Measurements from ENCODE around the gene HDGF. TPM values are rescaled to one million over a fixed set of nuclear protein-coding genes. Genes with fewer than 3 reads are reported as not detected.

HDGF gene
- total RNA-seq, 1 donor, result 98.9 TPM

GRCh38 chr1:156705918-156706656 lies 45.4 kb downstream of the HDGF start:
- Histone ChIP-seq H3K27me3 (ENCODE audit: insufficient read depth, low read length) (peaks cover 42% of the 10 kb centered on the region), H3K4me1 (ENCODE audit: insufficient read depth, low read length) (peaks cover 28% of the 10 kb centered on the region), H3K4me3 (ENCODE audit: low read length) (peak overlapping the region; percentile 33), H3K9me3 (ENCODE audit: low read depth, low read length) (no peaks in the 10 kb centered on the region)

DNA sequence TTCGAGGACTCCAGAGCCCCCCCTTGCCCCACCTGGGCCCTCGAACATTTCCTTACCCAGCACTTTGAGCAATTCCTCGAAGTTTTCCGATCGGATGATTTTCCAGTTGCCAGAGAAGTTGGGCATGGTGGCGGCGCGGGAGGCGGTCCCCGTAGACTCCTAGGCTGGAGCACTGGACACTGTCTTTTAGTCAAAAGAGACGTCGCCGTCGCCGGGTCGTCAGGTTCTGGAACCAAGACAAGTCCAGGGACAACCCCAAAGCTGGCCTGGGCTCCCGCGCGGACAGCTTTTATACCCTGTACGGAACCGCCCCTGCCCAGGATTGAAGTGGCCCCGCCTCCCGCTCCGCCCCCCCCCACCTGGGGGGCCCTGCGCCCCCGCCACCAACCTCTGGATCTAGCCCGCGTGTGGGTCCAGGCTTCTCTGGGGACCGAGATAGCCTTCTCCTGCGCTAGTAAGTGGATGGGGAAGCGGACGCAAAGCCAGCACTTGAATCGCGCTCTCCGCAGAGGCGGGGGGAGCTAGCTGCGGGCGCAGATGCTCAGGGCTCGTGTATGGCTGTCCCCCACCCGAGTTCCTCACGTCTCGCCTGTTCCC lies 46.1 kb downstream of the HDGF start, which contains the start of gene CRABP2:
TSS of gene CRABP2 (minus strand) at position 263 of the 597 bp plus-strand sequence. CDS start at position 126, 137 bp downstream.
- Histone ChIP-seq H3K9me3 (ENCODE audit: low read depth, low read length) (no peaks in the 10 kb centered on the region), H3K27me3 (ENCODE audit: insufficient read depth, low read length) (peaks cover 42% of the 10 kb centered on the region), H3K4me1 (ENCODE audit: insufficient read depth, low read length) (peaks cover 28% of the 10 kb centered on the region), H3K4me3 (ENCODE audit: low read length) (peak within 1 kb of the TSS; percentile 33)

DNA sequence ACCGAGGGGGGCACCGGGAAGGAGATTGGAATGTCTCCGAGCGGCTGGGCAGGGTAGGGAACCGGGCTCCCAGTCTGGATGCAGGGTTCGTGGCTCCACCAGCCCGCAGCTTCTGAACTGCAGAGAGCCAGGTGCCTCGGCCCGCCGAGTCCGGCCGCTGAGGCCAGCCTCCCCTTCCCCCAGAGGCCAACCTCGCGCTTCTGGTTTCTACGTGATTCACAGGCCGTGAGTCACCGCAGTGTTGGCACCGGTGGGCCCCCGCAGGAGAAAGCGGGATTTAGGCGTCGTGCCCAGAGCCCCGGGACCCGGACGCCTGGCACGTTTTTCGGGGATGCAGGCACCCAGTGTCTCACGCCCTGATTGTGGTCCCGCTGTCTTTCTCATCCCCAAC lies 46.5 kb downstream of the HDGF start:
- Histone ChIP-seq H3K27me3 (ENCODE audit: insufficient read depth, low read length) (peaks cover 42% of the 10 kb centered on the region), H3K9me3 (ENCODE audit: low read depth, low read length) (no peaks in the 10 kb centered on the region), H3K4me3 (ENCODE audit: low read length) (no peak overlapping the region), H3K4me1 (ENCODE audit: insufficient read depth, low read length) (peaks cover 28% of the 10 kb centered on the region)

DNA sequence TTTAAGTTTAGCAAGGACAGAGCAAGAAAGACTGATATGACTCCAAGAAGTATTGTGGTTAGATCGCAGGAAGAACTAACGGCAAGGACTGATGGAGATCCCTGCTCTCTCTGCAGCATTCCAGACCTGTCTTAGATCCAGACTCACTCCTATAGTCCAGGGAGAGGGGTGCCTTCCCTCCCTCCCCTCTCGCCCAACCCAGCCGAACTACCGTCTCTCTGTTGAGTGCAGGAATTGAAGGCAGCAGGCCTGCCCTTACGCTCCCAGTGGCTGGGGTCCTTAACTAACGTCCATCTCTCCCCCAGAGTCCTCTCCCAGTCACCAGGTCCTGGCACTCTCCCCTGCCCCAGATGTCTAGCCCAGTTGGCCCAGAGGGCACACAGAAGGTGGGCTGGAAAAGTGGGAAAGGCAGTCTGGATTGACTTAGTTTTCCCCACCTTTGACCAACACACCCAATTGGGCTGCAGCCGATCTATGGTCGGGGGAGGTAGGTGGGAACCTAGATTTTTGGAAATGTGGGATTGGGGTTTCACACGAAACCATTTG lies 47.2 kb downstream of the HDGF start:
- Histone ChIP-seq H3K4me3 (ENCODE audit: low read length) (no peak overlapping the region), H3K27me3 (ENCODE audit: insufficient read depth, low read length) (peaks cover 42% of the 10 kb centered on the region), H3K4me1 (ENCODE audit: insufficient read depth, low read length) (peaks cover 28% of the 10 kb centered on the region), H3K9me3 (ENCODE audit: low read depth, low read length) (no peaks in the 10 kb centered on the region)

GRCh38 chr1:156703741-156704140 lies 47.7 kb downstream of the HDGF start:
- Histone ChIP-seq H3K9me3 (ENCODE audit: low read depth, low read length) (no peaks in the 10 kb centered on the region), H3K4me1 (ENCODE audit: insufficient read depth, low read length) (peaks cover 28% of the 10 kb centered on the region), H3K27me3 (ENCODE audit: insufficient read depth, low read length) (peaks cover 42% of the 10 kb centered on the region), H3K4me3 (ENCODE audit: low read length) (no peak overlapping the region)

DNA sequence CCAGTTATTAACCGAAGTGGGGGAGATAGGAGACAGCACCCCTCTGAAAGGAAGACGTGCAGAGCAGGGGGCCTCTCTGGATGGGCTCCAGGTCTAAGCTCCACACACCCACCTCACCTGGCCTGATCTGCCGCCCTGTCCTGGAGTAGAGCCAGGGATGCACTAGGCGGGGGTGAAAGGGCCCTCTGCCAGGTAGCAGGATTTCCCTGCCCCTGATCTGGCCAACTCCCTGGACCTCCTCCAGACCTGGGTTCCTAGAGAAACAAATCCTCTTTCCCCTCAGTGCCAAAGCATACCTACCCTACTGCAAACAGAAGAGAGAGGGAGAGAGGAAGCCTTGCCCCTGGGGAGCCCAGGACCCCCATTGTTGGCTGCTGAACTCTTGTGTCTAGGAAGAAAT lies 48.1 kb downstream of the HDGF start:
- Histone ChIP-seq H3K4me3 (ENCODE audit: low read length) (no peak overlapping the region), H3K4me1 (ENCODE audit: insufficient read depth, low read length) (peaks cover 28% of the 10 kb centered on the region), H3K27me3 (ENCODE audit: insufficient read depth, low read length) (peaks cover 42% of the 10 kb centered on the region)

GRCh38 chr1:156700736-156701531 lies 50.5 kb downstream of the HDGF start:
- no peak overlapping the region for H3K4me3 ChIP-seq (ENCODE audit: low read length)
- H3K9me3 ChIP-seq (ENCODE audit: low read depth, low read length), result no peaks in the 10 kb centered on the region
- peaks cover 16% of the 10 kb centered on the region for H3K4me1 ChIP-seq (ENCODE audit: insufficient read depth, low read length)
- peaks cover 36% of the 10 kb centered on the region for H3K27me3 ChIP-seq (ENCODE audit: insufficient read depth, low read length)

More for the DNA sequence above, 48.1 kb downstream of the HDGF start:
- H3K9me3 ChIP-seq (ENCODE audit: low read depth, low read length), result no peaks in the 10 kb centered on the region

DNA sequence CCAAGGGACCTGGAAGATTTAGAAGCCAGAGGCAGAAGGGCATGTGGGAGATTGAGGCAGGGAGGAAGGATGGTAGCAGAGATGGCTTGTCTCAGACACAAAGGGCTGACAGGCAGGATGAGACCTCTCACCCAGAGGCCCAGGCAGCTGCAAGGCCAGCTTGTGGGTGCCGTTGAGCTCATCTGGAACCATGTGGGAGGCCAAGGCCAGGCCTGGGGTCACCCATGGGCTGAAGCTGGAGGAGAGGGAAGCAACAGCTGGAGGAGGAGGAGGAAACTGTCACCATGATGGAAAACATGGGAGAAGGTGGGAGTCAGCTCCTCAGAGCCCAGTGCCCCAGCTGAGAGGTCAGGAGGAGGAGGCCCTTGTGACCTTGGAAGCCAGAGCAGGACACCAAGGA lies 52.5 kb downstream of the HDGF start:
- H3K9me3 ChIP-seq (ENCODE audit: low read depth, low read length), result no peaks in the 10 kb centered on the region
- no peak overlapping the region for H3K4me3 ChIP-seq (ENCODE audit: low read length)
- H3K4me1 ChIP-seq (ENCODE audit: insufficient read depth, low read length), result no peaks in the 10 kb centered on the region
- H3K27me3 ChIP-seq (ENCODE audit: insufficient read depth, low read length), result peaks cover 20% of the 10 kb centered on the region

DNA sequence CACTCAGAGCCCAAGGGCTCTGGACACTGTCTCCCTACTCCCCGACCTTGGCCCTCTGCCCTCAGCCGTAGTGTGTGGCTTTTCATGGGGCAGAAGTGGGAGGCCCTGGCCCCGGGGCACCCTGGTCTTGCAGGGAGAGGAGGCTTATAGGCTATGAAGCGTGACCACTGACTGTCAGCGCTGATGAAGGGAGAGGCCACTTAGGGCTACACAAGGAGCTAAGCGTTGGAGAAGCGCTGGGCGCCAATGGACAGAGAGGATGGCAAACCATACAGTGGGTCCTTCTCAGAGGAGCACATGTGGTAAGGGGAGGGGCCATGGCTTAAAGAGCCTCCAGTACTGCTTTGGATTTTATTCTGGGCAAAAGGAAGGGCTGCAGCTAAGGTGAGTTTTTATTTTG lies 54.0 kb downstream of the HDGF start:
- H3K4me3 ChIP-seq (ENCODE audit: low read length), result no peak overlapping the region
- H3K27me3 ChIP-seq (ENCODE audit: insufficient read depth, low read length), result peaks cover 11% of the 10 kb centered on the region
- H3K9me3 ChIP-seq (ENCODE audit: low read depth, low read length), result no peaks in the 10 kb centered on the region
- H3K4me1 ChIP-seq (ENCODE audit: insufficient read depth, low read length), result no peaks in the 10 kb centered on the region

DNA sequence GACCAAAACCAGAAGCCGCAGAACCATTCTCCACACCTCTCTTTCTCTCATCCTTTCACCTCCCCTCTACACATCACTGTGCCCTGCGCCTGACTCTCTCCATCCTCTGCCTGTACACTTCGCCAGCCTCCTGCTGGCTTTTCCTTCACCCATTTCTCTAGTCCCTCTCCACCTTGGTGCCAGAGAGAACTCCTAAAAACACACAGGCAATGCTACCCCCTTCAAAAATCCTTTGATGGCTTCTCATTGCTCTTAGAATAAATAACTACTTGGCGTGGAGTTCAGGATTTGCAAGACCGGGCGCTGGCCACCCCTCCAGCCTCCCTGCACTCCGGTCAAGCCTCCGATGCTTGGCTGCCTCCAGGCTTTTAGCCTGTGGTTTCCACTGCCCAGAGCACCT lies 54.7 kb downstream of the HDGF start:
- Histone ChIP-seq H3K4me1 (ENCODE audit: insufficient read depth, low read length) (no peaks in the 10 kb centered on the region), H3K4me3 (ENCODE audit: low read length) (no peak overlapping the region), H3K9me3 (ENCODE audit: low read depth, low read length) (no peaks in the 10 kb centered on the region), H3K27me3 (ENCODE audit: insufficient read depth, low read length) (peaks cover 19% of the 10 kb centered on the region)

DNA sequence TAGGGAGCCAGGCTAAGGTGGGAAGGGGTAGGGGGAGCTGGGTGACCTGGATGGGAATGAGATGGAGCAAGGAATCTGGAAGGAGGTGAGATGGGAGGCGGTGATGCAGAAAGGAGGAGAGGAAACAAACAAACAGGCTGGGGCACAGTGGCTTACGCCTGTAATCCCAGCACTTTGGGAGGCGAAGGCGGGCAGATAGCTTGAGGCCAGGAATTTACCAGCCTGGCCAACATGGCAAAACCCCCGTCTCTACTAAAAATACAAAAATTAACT lies 56.8 kb downstream of the HDGF start:
- Histone ChIP-seq H3K27me3 (ENCODE audit: insufficient read depth, low read length) (peaks cover 36% of the 10 kb centered on the region), H3K4me1 (ENCODE audit: insufficient read depth, low read length) (no peaks in the 10 kb centered on the region), H3K4me3 (ENCODE audit: low read length) (no peak overlapping the region), H3K9me3 (ENCODE audit: low read depth, low read length) (no peaks in the 10 kb centered on the region)

DNA sequence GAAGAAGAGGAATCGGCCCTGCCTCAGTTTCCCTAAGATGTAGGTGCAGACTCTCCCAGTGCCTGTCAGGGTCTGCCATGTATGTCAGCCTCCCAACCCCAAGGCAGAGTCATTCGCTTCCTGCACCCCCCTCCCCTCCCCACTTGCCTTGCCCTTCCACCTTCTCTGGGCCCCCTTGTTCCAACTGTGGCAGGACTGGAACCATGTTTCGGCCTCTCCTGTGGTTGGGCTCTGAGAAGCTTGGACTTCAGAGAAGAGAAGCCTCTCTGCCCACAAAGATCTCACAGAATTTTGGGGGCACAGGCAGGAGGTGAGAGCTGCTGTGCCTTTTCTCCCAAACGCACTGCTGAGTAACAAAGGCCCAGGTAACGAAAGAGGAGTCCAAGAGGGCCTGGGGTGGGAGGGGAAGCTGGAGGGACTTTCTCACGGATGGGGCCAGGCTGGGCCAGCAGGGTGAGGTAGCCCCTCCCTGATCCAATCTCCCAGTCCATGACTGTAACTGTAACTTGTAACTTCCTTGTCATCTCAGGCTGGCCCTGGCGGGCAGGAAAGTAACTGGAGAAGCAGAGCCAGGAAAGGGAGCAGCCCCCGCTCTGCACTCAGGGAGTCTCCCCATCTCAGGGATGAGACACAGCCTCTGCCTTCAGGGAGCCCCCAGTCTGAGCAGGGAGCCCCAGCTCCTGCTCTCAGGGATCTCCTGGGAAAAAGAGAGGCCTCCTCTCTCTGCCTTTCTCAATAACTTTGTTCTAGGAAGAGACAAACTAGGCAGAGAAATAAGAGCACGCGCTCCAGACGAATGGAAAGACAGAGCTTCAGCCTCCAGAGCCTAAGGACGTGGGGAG lies 57.4 kb downstream of the HDGF start:
- H3K4me1 ChIP-seq (ENCODE audit: insufficient read depth, low read length), result peaks cover 5% of the 10 kb centered on the region
- H3K9me3 ChIP-seq (ENCODE audit: low read depth, low read length), result no peaks in the 10 kb centered on the region
- H3K27me3 ChIP-seq (ENCODE audit: insufficient read depth, low read length), result peaks cover 40% of the 10 kb centered on the region
- H3K4me3 ChIP-seq (ENCODE audit: low read length), result no peak overlapping the region

- Histone ChIP-seq H3K4me1 (ENCODE audit: insufficient read depth, low read length) (peaks cover 6% of the 10 kb centered on the region), H3K9me3 (ENCODE audit: low read depth, low read length) (no peaks in the 10 kb centered on the region), H3K4me3 (ENCODE audit: low read length) (no peak overlapping the region), H3K27me3 (ENCODE audit: insufficient read depth, low read length) (peaks cover 44% of the 10 kb centered on the region)
These were observed 58.3 kb downstream of the HDGF start for GRCh38 chr1:156692925-156693847.

Measured in mononuclear cell (primary cell).